ENCODE measurements around the gene CACNB4.

- TF ChIP-seq POLR2AphosphoS5 (IDR thresholded peaks at IDR 0.05; ENCODE audit: low read depth) (no peak), CTCF (IDR thresholded peaks at IDR 0.05; ENCODE audit: insufficient read depth, low read length) (no peak)
Measured at GRCh38 chr2:151793123-151793522, 305.7 kb downstream of the CACNB4 start.
